ENCODE results near the gene SLTM.

- TF ChIP-seq EZH2 (IDR thresholded peaks at IDR 0.05; ENCODE audit: low read length): no peak
- TF ChIP-seq, protein P1, sequence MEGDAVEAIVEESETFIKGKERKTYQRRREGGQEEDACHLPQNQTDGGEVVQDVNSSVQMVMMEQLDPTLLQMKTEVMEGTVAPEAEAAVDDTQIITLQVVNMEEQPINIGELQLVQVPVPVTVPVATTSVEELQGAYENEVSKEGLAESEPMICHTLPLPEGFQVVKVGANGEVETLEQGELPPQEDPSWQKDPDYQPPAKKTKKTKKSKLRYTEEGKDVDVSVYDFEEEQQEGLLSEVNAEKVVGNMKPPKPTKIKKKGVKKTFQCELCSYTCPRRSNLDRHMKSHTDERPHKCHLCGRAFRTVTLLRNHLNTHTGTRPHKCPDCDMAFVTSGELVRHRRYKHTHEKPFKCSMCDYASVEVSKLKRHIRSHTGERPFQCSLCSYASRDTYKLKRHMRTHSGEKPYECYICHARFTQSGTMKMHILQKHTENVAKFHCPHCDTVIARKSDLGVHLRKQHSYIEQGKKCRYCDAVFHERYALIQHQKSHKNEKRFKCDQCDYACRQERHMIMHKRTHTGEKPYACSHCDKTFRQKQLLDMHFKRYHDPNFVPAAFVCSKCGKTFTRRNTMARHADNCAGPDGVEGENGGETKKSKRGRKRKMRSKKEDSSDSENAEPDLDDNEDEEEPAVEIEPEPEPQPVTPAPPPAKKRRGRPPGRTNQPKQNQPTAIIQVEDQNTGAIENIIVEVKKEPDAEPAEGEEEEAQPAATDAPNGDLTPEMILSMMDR (optimal IDR thresholded peaks at IDR 0.05 in 1 of 3, IDR thresholded peaks at IDR 0.05 in 1 of 3, conservative IDR thresholded peaks at IDR 0.05 in 1 of 3; ENCODE audit: extremely low read depth in 1 of 3, insufficient read depth in 2 of 3, low read length in 3 of 3): no peak
Observed at GRCh38 chr15:58981808-58982475, 48.5 kb upstream of the SLTM start.

Measured in keratinocyte (primary cell).